GM12865 (cell line): ENCODE data around the gene CCL4.
A peak's percentile ranks its signal among the peaks of the same experiment; 100 is the strongest.

Experiments used
- DNase-seq: peaks from one replicate; pipeline ENCODE4 v3.0.0; 2010; ENCODE audit warnings: low read depth
- H3K4me3 ChIP-seq: 2 replicates; pipeline ENCODE4 v1.5.1; 2011; ENCODE audit warnings: mild to moderate bottlenecking, low read depth, low read length, control low read depth
- TF ChIP-seq, protein P1 (sequence below): IDR thresholded peaks from 2 replicates; pipeline ENCODE4 v1.5.1; 2011; ENCODE audit warnings: low read length, control low read depth, low read depth, inconsistent platforms; ENCODE audit not compliant: insufficient read depth; ENCODE audit errors: missing control alignments

The CCL4 gene

DNA sequence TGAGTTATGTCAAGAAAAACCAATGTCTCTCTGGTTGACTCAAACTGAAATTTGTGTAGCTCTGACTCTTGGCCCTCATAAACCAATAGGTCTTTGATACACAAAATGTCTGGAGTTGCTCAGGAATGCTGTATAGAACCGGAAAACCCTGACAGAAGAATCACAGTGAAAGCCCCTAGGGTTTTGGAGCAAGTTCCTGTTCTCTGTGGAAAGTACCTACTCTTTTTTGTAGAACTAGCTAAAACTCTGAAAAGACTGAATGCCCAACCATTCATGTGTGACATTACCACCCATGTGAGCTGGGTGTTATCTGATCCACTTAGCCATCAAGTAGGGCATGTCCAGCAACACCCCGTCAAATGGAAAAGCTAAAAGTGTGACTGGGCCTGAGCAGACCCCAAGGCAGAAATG is 28.8 kb downstream of the CCL4 start:
- DNase-seq, result peak; percentile 67
- TF ChIP-seq, protein P1, sequence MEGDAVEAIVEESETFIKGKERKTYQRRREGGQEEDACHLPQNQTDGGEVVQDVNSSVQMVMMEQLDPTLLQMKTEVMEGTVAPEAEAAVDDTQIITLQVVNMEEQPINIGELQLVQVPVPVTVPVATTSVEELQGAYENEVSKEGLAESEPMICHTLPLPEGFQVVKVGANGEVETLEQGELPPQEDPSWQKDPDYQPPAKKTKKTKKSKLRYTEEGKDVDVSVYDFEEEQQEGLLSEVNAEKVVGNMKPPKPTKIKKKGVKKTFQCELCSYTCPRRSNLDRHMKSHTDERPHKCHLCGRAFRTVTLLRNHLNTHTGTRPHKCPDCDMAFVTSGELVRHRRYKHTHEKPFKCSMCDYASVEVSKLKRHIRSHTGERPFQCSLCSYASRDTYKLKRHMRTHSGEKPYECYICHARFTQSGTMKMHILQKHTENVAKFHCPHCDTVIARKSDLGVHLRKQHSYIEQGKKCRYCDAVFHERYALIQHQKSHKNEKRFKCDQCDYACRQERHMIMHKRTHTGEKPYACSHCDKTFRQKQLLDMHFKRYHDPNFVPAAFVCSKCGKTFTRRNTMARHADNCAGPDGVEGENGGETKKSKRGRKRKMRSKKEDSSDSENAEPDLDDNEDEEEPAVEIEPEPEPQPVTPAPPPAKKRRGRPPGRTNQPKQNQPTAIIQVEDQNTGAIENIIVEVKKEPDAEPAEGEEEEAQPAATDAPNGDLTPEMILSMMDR, result no peak
- H3K4me3 ChIP-seq, result no peak overlapping the region

DNA sequence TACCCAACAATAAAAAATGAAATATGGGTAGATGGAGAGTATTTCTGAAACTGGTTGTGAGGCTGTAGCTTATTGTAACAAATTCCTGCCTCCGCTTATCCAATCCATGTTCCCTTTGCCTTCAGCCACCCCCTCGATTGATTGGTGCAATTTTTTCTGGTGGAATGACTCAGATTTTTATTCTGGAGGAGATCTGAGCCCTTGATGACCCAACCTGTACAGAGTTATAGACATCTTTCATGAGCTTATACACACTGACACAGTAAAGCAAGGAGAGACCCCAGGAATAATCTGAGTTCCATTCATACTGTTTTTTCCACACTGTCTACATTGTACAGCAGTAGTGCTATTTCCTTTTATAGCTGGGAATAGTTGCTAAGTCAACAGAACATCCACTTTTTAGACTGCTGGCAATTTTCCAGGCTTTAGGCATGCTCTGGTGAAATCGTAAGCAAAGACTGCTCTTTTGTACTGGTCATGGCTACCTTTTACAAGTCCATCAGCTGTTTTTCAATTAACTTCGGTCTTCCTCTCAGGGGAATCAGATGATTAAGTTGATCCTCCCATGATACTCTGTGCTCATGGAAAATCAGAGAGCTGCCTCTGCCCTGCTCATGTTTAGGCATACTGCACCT is 30.1 kb downstream of the CCL4 start:
- TF ChIP-seq, protein P1, result no peak

DNA sequence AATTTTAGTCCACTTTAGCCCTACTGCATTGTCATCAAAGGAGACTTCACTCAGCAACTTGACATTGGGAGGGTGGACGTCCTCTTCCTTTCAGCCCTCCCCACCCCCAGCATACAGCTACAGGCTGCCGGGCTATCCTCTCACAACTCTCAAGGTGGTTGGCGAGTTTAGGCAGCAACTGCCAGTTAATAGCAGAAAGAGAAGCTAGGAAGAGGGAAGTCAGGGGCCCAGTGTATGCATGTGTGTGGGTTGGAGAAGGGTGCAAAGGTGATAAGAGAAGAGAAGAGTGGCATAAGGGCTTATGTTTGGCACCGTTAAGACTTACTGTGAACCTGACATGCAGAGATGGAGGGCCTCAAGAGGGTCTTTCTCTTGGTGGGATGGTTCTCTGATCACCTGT is 31.8 kb downstream of the CCL4 start:
- TF ChIP-seq, protein P1, result no peak
- DNase-seq, result no peak
- no peak overlapping the region for H3K4me3 ChIP-seq

More for the DNA sequence above, 30.1 kb downstream of the CCL4 start:
- no peak overlapping the region for H3K4me3 ChIP-seq
- DNase-seq, result no peak

DNA sequence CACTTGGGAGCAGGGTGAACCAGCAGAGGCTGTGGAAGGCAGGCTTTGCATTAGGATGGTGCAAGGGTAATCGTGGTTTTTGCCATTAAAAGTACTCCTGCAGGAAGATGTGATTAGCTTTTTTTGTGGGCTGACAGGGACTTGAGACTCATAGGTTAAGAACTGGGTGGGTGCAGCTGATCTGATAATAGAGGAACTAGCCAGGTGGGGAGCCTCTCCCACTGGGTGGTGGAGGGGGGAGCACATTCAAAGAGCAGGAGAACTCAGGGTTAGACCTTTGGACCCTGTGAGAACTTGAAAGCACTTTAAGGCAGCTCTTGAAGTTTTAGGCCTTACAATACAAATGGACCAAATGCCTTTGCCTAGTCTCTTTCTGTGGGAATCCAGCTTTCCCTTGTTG is 32.4 kb downstream of the CCL4 start:
- TF ChIP-seq, protein P1, result no peak
- H3K4me3 ChIP-seq, result no peak overlapping the region
- DNase-seq, result no peak

DNA sequence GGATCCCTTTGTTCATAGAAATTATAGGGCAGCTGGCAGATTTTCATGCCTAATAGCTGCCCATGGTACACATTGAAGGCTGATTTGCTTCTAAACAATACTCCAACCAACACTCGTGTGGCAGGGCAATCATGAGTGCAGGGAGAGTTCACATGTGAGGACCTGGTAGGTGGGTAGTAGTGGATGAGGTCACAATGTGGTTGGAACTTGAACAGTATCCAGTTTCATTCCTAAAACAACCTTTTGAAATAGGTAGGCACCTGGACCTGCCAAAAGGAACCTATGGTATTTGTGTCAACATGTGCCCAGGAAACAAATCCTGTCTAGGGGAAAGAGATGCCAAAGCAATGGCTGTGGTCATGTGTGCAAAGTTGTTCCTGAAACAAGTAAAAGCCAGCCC is 32.8 kb downstream of the CCL4 start:
- TF ChIP-seq, protein P1, result no peak
- DNase-seq, result no peak

DNA sequence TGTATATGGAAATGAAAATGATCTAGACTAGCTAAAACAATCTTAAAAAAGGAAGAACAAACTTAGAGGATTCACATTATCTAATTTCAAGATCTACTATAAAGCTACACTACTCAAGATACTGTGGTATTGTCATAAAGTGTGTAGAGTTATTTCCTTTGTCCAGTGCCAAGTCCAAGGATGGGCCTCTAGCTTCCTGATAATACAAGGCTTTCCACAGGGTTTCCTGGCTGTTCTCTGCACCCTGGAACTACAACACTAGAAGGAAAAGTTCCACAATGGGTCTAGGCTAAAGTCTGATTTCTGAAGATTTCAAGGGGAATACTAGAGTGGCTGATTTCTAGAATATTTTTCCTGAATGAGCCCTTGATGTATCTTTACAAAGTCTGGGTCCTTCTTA is 38.6 kb downstream of the CCL4 start:
- no peak overlapping the region for H3K4me3 ChIP-seq
- TF ChIP-seq, protein P1, result no peak
- no peak for DNase-seq

More for the DNA sequence above, 32.8 kb downstream of the CCL4 start:
- H3K4me3 ChIP-seq, result no peak overlapping the region

DNA sequence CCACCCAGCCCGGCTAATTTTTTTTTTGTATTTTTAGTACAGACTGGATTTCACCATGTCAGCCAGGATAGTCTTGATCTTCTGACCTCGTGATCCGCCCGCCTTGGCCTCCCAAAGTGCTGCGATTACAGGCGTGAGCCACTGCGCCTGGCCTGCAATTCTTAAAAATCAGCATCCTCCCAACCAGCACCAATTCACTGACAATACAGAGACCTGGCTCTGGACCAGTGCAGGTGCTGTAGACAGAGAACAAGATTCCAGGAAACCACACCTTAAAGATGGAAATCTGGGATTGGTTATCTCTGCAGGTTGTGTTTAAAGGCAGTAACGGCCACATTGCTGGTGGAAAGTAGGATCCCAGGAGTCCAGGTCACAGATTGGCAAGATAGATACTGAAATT is 39.2 kb downstream of the CCL4 start:
- TF ChIP-seq, protein P1, result no peak
- no peak for DNase-seq

More for the DNA sequence above, 39.2 kb downstream of the CCL4 start:
- no peak overlapping the region for H3K4me3 ChIP-seq
